ENCODE data around the gene LYSMD2.

GRCh38 chr15:51706291-51706690 lies 31.2 kb downstream of the LYSMD2 start:
- TF ChIP-seq NR3C1 (CRISPR knock-in tag; conservative IDR thresholded peaks at IDR 0.05; ENCODE audit: low read depth) (no peak), MXD4 (CRISPR knock-in tag; IDR thresholded peaks at IDR 0.05; ENCODE audit: borderline replicate concordance) (no peak), SMAD4 (CRISPR knock-in tag; IDR thresholded peaks at IDR 0.05) (no peak)

Measured in WTC11 (cell line).